ENCODE data around the gene ANO2. TPM values are rescaled to one million over a fixed set of nuclear protein-coding genes. Genes with fewer than 3 reads are reported as not detected.

ANO2 gene
- total RNA-seq, 2 donors from 2014 or later, result 0.89 TPM; not detected in 1

GRCh38 chr12:5514545-5514944, 430.5 kb downstream of the ANO2 start:
- ATAC-seq, result no peak
- Mint-ChIP-seq H3K27ac (no peak overlapping the region), H3K4me3 (no peak overlapping the region), H3K4me1 (no peaks in the 10 kb centered on the region), H3K36me3 (ENCODE audit: low read depth) (no peaks in the 10 kb centered on the region), H3K27me3 (peaks cover 26% of the 10 kb centered on the region)
- no peak for DNase-seq
- no peaks in the 10 kb centered on the region for H3K9me3 ChIP-seq (ENCODE audit: control insufficient read depth, low read length, poor library complexity, severe bottlenecking)

- ATAC-seq (no peak), DNase-seq (no peak)
- no peaks in the 10 kb centered on the region for H3K9me3 ChIP-seq (ENCODE audit: control insufficient read depth, low read length, poor library complexity, severe bottlenecking)
- H3K27me3 Mint-ChIP-seq, result peaks cover 24% of the 10 kb centered on the region
- H3K4me1 Mint-ChIP-seq, result no peaks in the 10 kb centered on the region
- no peak overlapping the region for H3K27ac Mint-ChIP-seq
- no peaks in the 10 kb centered on the region for H3K36me3 Mint-ChIP-seq (ENCODE audit: low read depth)
- H3K4me3 Mint-ChIP-seq, result no peak overlapping the region
Measured at GRCh38 chr12:5514016-5514415, 431.0 kb downstream of the ANO2 start.

DNA sequence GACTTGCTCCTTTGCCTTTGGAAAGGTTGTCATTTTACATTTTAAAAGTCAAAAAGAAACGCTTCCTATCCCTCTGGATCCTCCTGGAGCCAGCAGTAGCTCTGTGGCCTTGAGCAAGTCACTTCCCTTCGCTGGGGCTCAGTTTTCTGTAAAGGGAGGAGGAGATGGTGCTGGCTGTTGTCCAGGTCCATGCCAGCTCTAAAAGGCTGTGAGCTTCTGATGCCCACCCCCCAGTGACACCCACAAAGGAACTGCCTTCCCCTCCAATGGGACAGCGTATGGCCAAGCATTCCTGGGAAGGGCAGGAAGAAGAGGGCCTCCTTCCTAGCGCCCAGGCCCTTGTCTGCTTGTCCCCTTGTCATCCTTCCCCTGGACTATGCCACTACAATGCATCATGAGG, 431.7 kb downstream of the ANO2 start:
- ATAC-seq (no peak), DNase-seq (no peak)
- no peaks in the 10 kb centered on the region for H3K9me3 ChIP-seq (ENCODE audit: control insufficient read depth, low read length, poor library complexity, severe bottlenecking)
- peaks cover 20% of the 10 kb centered on the region for H3K27me3 Mint-ChIP-seq
- no peak overlapping the region for H3K4me3 Mint-ChIP-seq
- no peak overlapping the region for H3K27ac Mint-ChIP-seq
- no peaks in the 10 kb centered on the region for H3K36me3 Mint-ChIP-seq (ENCODE audit: low read depth)
- H3K4me1 Mint-ChIP-seq, result no peaks in the 10 kb centered on the region

Other genes with a start within 250 kb of the ANO2 start
- 1 to 10 TPM in 1 of 2 donors, under 1 TPM in 1; 0.55 to 4.1 TPM for gene VWF, start 179.4 kb upstream of the ANO2 start, total RNA-seq

All from T-helper 17 cell (primary cell).